Transverse colon (tissue), 4 donors: Measurements from ENCODE around the gene PTPRN2. TPM values are rescaled to one million over a fixed set of nuclear protein-coding genes. Genes with fewer than 3 reads are reported as not detected.

Source experiments
- DNase-seq: peaks from one replicate; pipeline ENCODE4 v3.0.0-alpha.2; 2019
- H3K27ac ChIP-seq, 4 donors: fragments of 200-600 bp; sonication (generic); 2 replicates each; pipeline ENCODE4 v1.5.1; 2016 to 2018; ENCODE audit warnings: inconsistent platforms in 4 of 4
- H3K27me3 ChIP-seq: fragments of 200-600 bp; sonication (generic); 2 replicates; pipeline ENCODE4 v1.5.1; 2017; ENCODE audit warnings: inconsistent platforms
- H3K36me3 ChIP-seq, 4 donors: fragments of 200-600 bp; sonication (generic); 2 replicates each; pipeline ENCODE4 v1.5.1; 2017 to 2019; ENCODE audit warnings: inconsistent platforms in 4 of 4
- H3K4me1 ChIP-seq, 4 donors: fragments of 200-600 bp; sonication (generic); 2 replicates each; pipeline ENCODE4 v1.5.1; 2017 to 2020; ENCODE audit warnings: inconsistent platforms in 4 of 4
- H3K4me3 ChIP-seq, 4 donors: fragments of 200-600 bp; sonication (generic); 1 replicate in 1 of 4; 2 replicates in 3 of 4; pipeline versions ENCODE4 v1.5.1 to v1.6.1; 2017 to 2019; ENCODE audit warnings: inconsistent platforms in 4 of 4
- H3K9me3 ChIP-seq, 2 donors: fragments of 200-600 bp; sonication (generic); 2 replicates each; pipeline ENCODE4 v1.5.1; 2017 to 2019; ENCODE audit warnings: inconsistent platforms in 2 of 2
- CTCF ChIP-seq, 5 experiments: fragments of 200-600 bp in 3 of 5; fragments of 450-650 bp in 2 of 5; sonication (generic) in 3 of 5; IDR thresholded peaks; 1 replicate in 2 of 5; 2 replicates in 3 of 5; pipeline ENCODE4 v1.5.1; 2016 to 2017; ENCODE audit warnings: antibody characterized with exemption in 5 of 5, inconsistent platforms in 3 of 5, mild to moderate bottlenecking in 2 of 5, moderate library complexity in 1 of 5
- EP300 ChIP-seq: sonication (generic); formaldehyde crosslinking; IDR thresholded peaks from one replicate; pipeline ENCODE4 v1.6.1; 2017; ENCODE audit warnings: antibody characterized with exemption, low read depth
- POLR2A ChIP-seq: fragments of 450-650 bp; IDR thresholded peaks from one replicate; pipeline ENCODE4 v1.6.1; 2016; ENCODE audit warnings: antibody characterized with exemption, mild to moderate bottlenecking, moderate library complexity
- POLR2AphosphoS5 ChIP-seq, 3 donors: sonication (generic); formaldehyde crosslinking; IDR thresholded peaks; one replicate each; pipeline ENCODE4 v1.6.1; 2016; ENCODE audit warnings: antibody characterized with exemption in 3 of 3
- WGBS, 2 donors: methylation state at CpG; one replicate each; pipeline ENCODE4 v1.1.5; 2018; ENCODE audit warnings: low coverage in 1 of 2; 5-methylcytosine and 5-hydroxymethylcytosine counted together
- in situ Hi-C, 4 donors: fragments of 200-750 bp; cut with MboI; loops; one replicate each; pipeline versions ENCODE4 v1.15.0 to v1.15.1; 2017; ENCODE audit warnings: low sequenced_read_pairs in 3 of 4, low pct_ligation_motif_present in 1 of 4, low pct_unique_long_range_greater_than_20kb in 1 of 4
- intact Hi-C: fragments of 100-400 bp; cut with DNase I; formaldehyde crosslinking; loops from one replicate; pipeline ENCODE4 v1.15.1; 2023; ENCODE audit warnings: low total_unique reads
- total RNA-seq, 4 donors: library from RNA; depleted of rRNA; stranded (reverse); fragments of >200 nt; gene quantifications; one replicate each; pipeline ENCODE4 v1.1.0, GENCODE V29; 2016

PTPRN2 gene
- total RNA-seq, 4 donors from 2014 or later = 15.4 to 31.1 (median 21.8) TPM

GRCh38 chr7:157616931-157617330 is 970.7 kb downstream of the PTPRN2 start:
- intact Hi-C loops (no loop called here), in situ Hi-C loops (no loop called here)
- Histone ChIP-seq H3K9me3 (no peaks in the 10 kb centered on the region), H3K4me3 (no peak overlapping the region), H3K36me3 (no peaks in the 10 kb centered on the region), H3K27ac (no peak overlapping the region), H3K4me1 (peaks cover 0 to 16% (median 0%) of the 10 kb centered on the region in 4 donors), H3K27me3 (no peaks in the 10 kb centered on the region)
- TF ChIP-seq POLR2A (no peak), EP300 (no peak), POLR2AphosphoS5 (IDR thresholded peaks at IDR 0.05) (no peak), CTCF (IDR thresholded peaks at IDR 0.05) (no peak)
- 92 to 100% methylated on average over 1 to 21 of the region's 21 CpGs for WGBS, 2 donors
- no peak for DNase-seq

- 43 to 75% methylated on average over 1 to 4 of the region's 4 CpGs for WGBS, 2 donors
- intact Hi-C loops (no loop called here), in situ Hi-C loops (no loop called here)
- Histone ChIP-seq H3K4me1 (peaks cover 0 to 16% (median 0%) of the 10 kb centered on the region in 4 donors), H3K27me3 (no peaks in the 10 kb centered on the region), H3K36me3 (no peaks in the 10 kb centered on the region), H3K27ac (no peak overlapping the region), H3K9me3 (no peaks in the 10 kb centered on the region), H3K4me3 (no peak overlapping the region)
- TF ChIP-seq EP300 = no peak
- TF ChIP-seq POLR2AphosphoS5 (IDR thresholded peaks at IDR 0.05) = no peak
- TF ChIP-seq CTCF (IDR thresholded peaks at IDR 0.05) = no peak
- TF ChIP-seq POLR2A = no peak
- DNase-seq = no peak
These were observed 971.2 kb downstream of the PTPRN2 start for GRCh38 chr7:157616426-157616825.

DNA sequence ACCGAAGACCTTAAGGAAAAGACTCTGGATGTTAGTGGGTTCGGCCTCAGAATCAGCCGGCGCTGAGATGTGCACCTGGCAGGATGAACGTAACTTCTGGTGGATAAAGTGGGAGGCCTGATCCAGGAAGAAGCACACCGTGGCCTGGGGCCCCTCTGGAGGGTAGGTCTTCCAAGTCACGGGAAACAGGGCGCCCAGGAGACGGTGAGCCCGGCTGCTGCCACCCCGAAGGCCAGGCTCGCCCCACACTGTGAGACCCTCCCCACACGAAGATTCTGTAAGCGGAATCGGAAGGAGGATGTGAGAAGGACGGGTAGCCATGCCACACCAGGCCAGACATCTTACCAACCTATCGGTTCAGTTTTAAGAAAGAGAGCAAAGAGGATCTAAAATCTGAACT is 971.8 kb downstream of the PTPRN2 start:
- Histone ChIP-seq H3K27me3 (no peaks in the 10 kb centered on the region), H3K4me1 (peaks cover 0 to 16% (median 0%) of the 10 kb centered on the region in 4 donors), H3K27ac (no peak overlapping the region), H3K4me3 (no peak overlapping the region), H3K36me3 (no peaks in the 10 kb centered on the region), H3K9me3 (no peaks in the 10 kb centered on the region)
- DNase-seq = no peak
- WGBS, 2 donors = 92 to 100% methylated on average over 1 to 17 of the region's 17 CpGs
- intact Hi-C loops (no loop called here), in situ Hi-C loops (no loop called here)
- TF ChIP-seq CTCF (IDR thresholded peaks at IDR 0.05) (no peak), EP300 (no peak), POLR2AphosphoS5 (IDR thresholded peaks at IDR 0.05) (no peak), POLR2A (no peak)

- in situ Hi-C loops (no loop called here), intact Hi-C loops (no loop called here)
- TF ChIP-seq EP300 = no peak
- no peak for TF ChIP-seq POLR2AphosphoS5 (IDR thresholded peaks at IDR 0.05)
- TF ChIP-seq CTCF (IDR thresholded peaks at IDR 0.05) = no peak
- TF ChIP-seq POLR2A = no peak
- H3K27me3 ChIP-seq = no peaks in the 10 kb centered on the region
- H3K36me3 ChIP-seq = no peaks in the 10 kb centered on the region
- H3K9me3 ChIP-seq = no peaks in the 10 kb centered on the region
- H3K4me3 ChIP-seq = no peak overlapping the region
- no peak overlapping the region for H3K27ac ChIP-seq
- H3K4me1 ChIP-seq = peaks cover 0 to 16% (median 0%) of the 10 kb centered on the region in 4 donors
- DNase-seq = no peak
- 86% methylated on average over 22 to 36 of the region's 36 CpGs for WGBS, 2 donors
These were observed 972.4 kb downstream of the PTPRN2 start for GRCh38 chr7:157615101-157615817.
